GM12878 (cell line): ENCODE results near the gene FGFR2. TPM values are rescaled to one million over a fixed set of nuclear protein-coding genes. Genes with fewer than 3 reads are reported as not detected.

Experiments
- ATAC-seq: fragments of 200-7000 bp; cut with Tn5 transposase; 3 replicates; pipeline ENCODE4 v1.9.1; 2020; ENCODE audit warnings: mild to moderate bottlenecking, moderate library complexity
- BruUV-seq: library from RNA; stranded (reverse); fragments of 400-500 nt; replicated peaks from 2 replicates; lab custom pipeline; 2021; lab: Mats Ljungman, UMichigan
- CTCF ChIA-PET: fragments of 300-600 bp; sonication (Branson Sonifier 250); formaldehyde crosslinking; extraction: SDS; loops from one replicate; lab custom pipeline; 2021; ENCODE audit warnings: inconsistent platforms; lab: Yijun Ruan, JAX
- POLR2A ChIA-PET: fragments of 350-600 bp; formaldehyde crosslinking; extraction: SDS; loops from one replicate; lab custom pipeline; 2021; ENCODE audit warnings: inconsistent platforms; lab: Charles Lee
- RAD21 ChIA-PET: fragments of 300-600 bp; sonication (Branson Sonifier 250); formaldehyde crosslinking; loops from one replicate; lab custom pipeline; 2023; ENCODE audit warnings: antibody characterized with exemption; ENCODE audit not compliant: unreplicated experiment; lab: Charles Lee
- SMC1A ChIA-PET: fragments of 300-600 bp; sonication (Branson Sonifier 250); formaldehyde crosslinking; loops from one replicate; lab custom pipeline; 2023; ENCODE audit not compliant: unreplicated experiment, uncharacterized antibody; lab: Charles Lee
- DNase-seq: peaks from one replicate; pipeline ENCODE4 v3.0.0-alpha.2; 2011; ENCODE audit warnings: low read depth, low spot score
- FAIRE-seq: peaks from 3 replicates; lab custom pipeline; 2011; peaks lifted over from hg19 to GRCh38; lab: Jason Lieb, UNC
- H2AFZ ChIP-seq: 2 replicates; pipeline ENCODE4 v1.6.0; 2011; ENCODE audit warnings: low read depth, low read length, control low read depth; ENCODE audit not compliant: control insufficient read depth
- H3K27ac ChIP-seq: 2 replicates; pipeline ENCODE4 v1.5.1; 2011; ENCODE audit warnings: control low read depth; ENCODE audit not compliant: control insufficient read depth, insufficient read depth
- H3K27me3 ChIP-seq, 2 experiments: replicated peaks in 1 of 2; 2 replicates each; pipeline versions ENCODE4 v1.6.0 to v1.6.1; 2011; ENCODE audit warnings: low read length in 1 of 2; ENCODE audit not compliant: control insufficient read depth in 2 of 2, insufficient read depth in 2 of 2
- H3K36me3 ChIP-seq, 2 experiments: 2 replicates each; pipeline ENCODE4 v1.5.1; 2011; ENCODE audit warnings: low read length in 1 of 2; ENCODE audit not compliant: control insufficient read depth in 2 of 2, insufficient read depth in 2 of 2
- H3K4me1 ChIP-seq: 2 replicates; pipeline ENCODE4 v1.6.1; 2011; ENCODE audit warnings: mild to moderate bottlenecking, low read length, moderate library complexity, mixed read lengths; ENCODE audit not compliant: control insufficient read depth, insufficient read depth
- H3K4me2 ChIP-seq: 2 replicates; pipeline ENCODE4 v1.6.0; 2011; ENCODE audit warnings: control low read depth; ENCODE audit not compliant: control insufficient read depth, insufficient read depth
- H3K4me3 ChIP-seq: fragments of 200-600 bp; sonication (generic); 2 replicates; pipeline ENCODE4 v1.5.1; 2016
- H3K79me2 ChIP-seq: 2 replicates; pipeline ENCODE4 v1.6.0; 2011; ENCODE audit warnings: low read length; ENCODE audit not compliant: control insufficient read depth, insufficient read depth
- H3K9ac ChIP-seq: 2 replicates; pipeline ENCODE4 v1.8.0; 2011; ENCODE audit warnings: low read length, control low read depth, mixed read lengths; ENCODE audit not compliant: control insufficient read depth, insufficient read depth
- H3K9me3 ChIP-seq: replicated peaks from 3 replicates; pipeline ENCODE4 v1.5.1; 2011; ENCODE audit warnings: mild to moderate bottlenecking, low read length; ENCODE audit not compliant: control insufficient read depth, insufficient read depth
- H4K20me1 ChIP-seq: 2 replicates; pipeline ENCODE4 v1.6.0; 2011; ENCODE audit not compliant: control insufficient read depth, insufficient read depth
- ASH2L ChIP-seq: fragments of 300-600, 200-600 bp; sonication (generic); IDR thresholded peaks from 2 replicates; pipeline ENCODE4 v1.6.1; 2017; ENCODE audit warnings: low read depth, mild to moderate bottlenecking, borderline replicate concordance
- CHD1 ChIP-seq: IDR thresholded peaks from 2 replicates; pipeline ENCODE4 v1.6.1; 2012; ENCODE audit warnings: low read depth, low read length, improper control_type of control experiment
- CUX1 ChIP-seq: IDR thresholded peaks from 2 replicates; pipeline ENCODE4 v1.6.1; 2012; ENCODE audit warnings: improper control_type of control experiment, low read depth, low read length; ENCODE audit not compliant: insufficient replicate concordance
- EED ChIP-seq: sonication (generic); IDR thresholded peaks from 2 replicates; pipeline ENCODE4 v1.6.1; 2016; ENCODE audit warnings: antibody characterized with exemption, low read depth
- FOXK2 ChIP-seq: fragments of 450-650 bp; IDR thresholded peaks from 2 replicates; pipeline ENCODE4 v1.6.1; 2017; ENCODE audit warnings: mild to moderate bottlenecking, moderate library complexity
- JUNB ChIP-seq: IDR thresholded peaks from 2 replicates; pipeline ENCODE4 v1.6.1; 2016; ENCODE audit warnings: antibody characterized with exemption, mild to moderate bottlenecking
- KDM1A ChIP-seq: fragments of 200-600 bp; sonication (generic); IDR thresholded peaks from 2 replicates; pipeline ENCODE4 v1.6.1; 2016; ENCODE audit warnings: borderline replicate concordance
- WRNIP1 ChIP-seq: IDR thresholded peaks from 2 replicates; pipeline ENCODE4 v1.6.1; 2011; ENCODE audit warnings: low read depth, low read length, improper control_type of control experiment, borderline replicate concordance
- YY1 ChIP-seq: IDR thresholded peaks from 2 replicates; pipeline ENCODE4 v1.6.1; 2011; ENCODE audit warnings: low read depth, mild to moderate bottlenecking, low read length
- ZBTB40 ChIP-seq: fragments of 450-650 bp; IDR thresholded peaks from 2 replicates; pipeline ENCODE4 v1.6.1; 2016; ENCODE audit warnings: mild to moderate bottlenecking, moderate library complexity, borderline replicate concordance
- ZZZ3 ChIP-seq: IDR thresholded peaks from 2 replicates; pipeline ENCODE4 v1.6.1; 2011; ENCODE audit warnings: low read depth; ENCODE audit not compliant: control insufficient read depth, insufficient read length
- WGBS: methylation state at CpG from one replicate; pipeline ENCODE4 v1.1.6; 2016; ENCODE audit warnings: low lambda C conversion rate; ENCODE audit not compliant: insufficient replicate concordance, insufficient coverage; ENCODE audit errors: missing lambda C conversion rate; 5-methylcytosine and 5-hydroxymethylcytosine counted together
- in situ Hi-C: fragments of 300-500 bp; cut with MboI; formaldehyde crosslinking; loops from 9 replicates; pipeline ENCODE4 v1.14.3; 2018; ENCODE audit warnings: mixed read lengths
- intact Hi-C: fragments of 100-400 bp; cut with micrococcal nuclease; formaldehyde crosslinking; loops from one replicate; pipeline ENCODE4 v1.14.2; 2022; ENCODE audit not compliant: unreplicated experiment
- polyA plus RNA-seq, 11 experiments: library from polyadenylated mRNA; depleted of rRNA in 4 of 11; unstranded in 6 of 11; stranded (reverse) in 5 of 11; fragments of >200 nt; fragmentation: Nextera tagmentation in 4 of 11; fragmentation: Illumina TruSeq in 1 of 11; extraction: Ambion mirVana in 4 of 11; extraction: Trizol in 1 of 11; gene quantifications; 1 replicate in 1 of 11; 2 replicates in 10 of 11; pipeline versions ENCODE4 v1.2.1 to v1.2.3, GENCODE V29; 2011 to 2016; ENCODE audit warnings: inconsistent platforms in 2 of 11, missing spikeins in 2 of 11, low read depth in 1 of 11
- total RNA-seq, 4 experiments: library from RNA; depleted of rRNA in 3 of 4; stranded (reverse); fragments of >200 nt in 3 of 4; fragmentation: Illumina TruSeq in 1 of 4; extraction: Trizol in 1 of 4; gene quantifications; 2 replicates each; pipeline versions ENCODE4 v1.2.1 to v1.2.3, GENCODE V29; 2013 to 2021
- TF ChIP-seq, protein P1 (sequence below): fragments of 450-650 bp; IDR thresholded peaks from 2 replicates; pipeline ENCODE4 v1.6.1; 2017; ENCODE audit warnings: antibody characterized with exemption, mild to moderate bottlenecking, moderate library complexity

FGFR2 gene
- total and polyA plus RNA-seq, 10 of the 15 experiments (the other 5 are each of a cell fraction or from before 2014, with no cell fraction given), result 0.04 to 0.15 TPM; not detected in 8

DNA sequence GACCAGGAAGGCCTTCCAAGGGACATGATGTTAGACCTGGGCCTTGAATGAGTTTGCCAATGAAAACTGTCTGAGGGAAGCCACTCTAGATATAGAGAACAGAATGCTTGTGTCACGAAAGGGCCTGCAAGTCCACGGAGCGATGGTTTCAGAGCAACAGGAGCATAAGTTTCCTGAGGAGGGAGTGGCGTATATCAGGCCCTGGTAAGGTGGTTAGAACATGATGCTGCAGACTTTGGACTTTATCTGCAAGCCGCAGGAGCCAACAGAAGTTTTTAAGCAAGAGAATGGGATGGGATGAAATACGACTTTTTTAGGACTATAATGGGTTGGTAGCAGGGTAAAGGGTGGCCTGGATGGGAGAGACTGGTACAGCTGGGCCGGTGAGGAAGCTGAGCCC lies 136.0 kb downstream of the FGFR2 start:
- 34% methylated on average over 7 of the region's 7 CpGs for WGBS
- Histone ChIP-seq H3K79me2 (no peaks in the 10 kb centered on the region), H3K9ac (no peak overlapping the region), H3K36me3 (no peaks in the 10 kb centered on the region), H3K27ac (no peak overlapping the region), H4K20me1 (no peaks in the 10 kb centered on the region), H3K4me2 (no peak overlapping the region), H3K4me3 (no peak overlapping the region), H2AFZ (no peak overlapping the region), H3K4me1 (no peaks in the 10 kb centered on the region), H3K27me3 (no peaks in the 10 kb centered on the region), H3K9me3 (no peaks in the 10 kb centered on the region)
- DNase-seq (no peak), ATAC-seq (no peak), FAIRE-seq (no peak)
- in situ Hi-C loops, result no loop called here
- CTCF ChIA-PET, result no interaction called here
- BruUV-seq, result no TSS peak
- intact Hi-C loops, result no loop called here
- POLR2A ChIA-PET, result no interaction called here
- RAD21 ChIA-PET, result no interaction called here
- SMC1A ChIA-PET, result no interaction called here
- TF ChIP-seq ASH2L (no peak), CUX1 (no peak), YY1 (no peak), ZZZ3 (no peak), KDM1A (no peak), CHD1 (no peak), EED (no peak), WRNIP1 (no peak), FOXK2 (no peak), ZBTB40 (no peak), JUNB (no peak)
- TF ChIP-seq, protein P1, sequence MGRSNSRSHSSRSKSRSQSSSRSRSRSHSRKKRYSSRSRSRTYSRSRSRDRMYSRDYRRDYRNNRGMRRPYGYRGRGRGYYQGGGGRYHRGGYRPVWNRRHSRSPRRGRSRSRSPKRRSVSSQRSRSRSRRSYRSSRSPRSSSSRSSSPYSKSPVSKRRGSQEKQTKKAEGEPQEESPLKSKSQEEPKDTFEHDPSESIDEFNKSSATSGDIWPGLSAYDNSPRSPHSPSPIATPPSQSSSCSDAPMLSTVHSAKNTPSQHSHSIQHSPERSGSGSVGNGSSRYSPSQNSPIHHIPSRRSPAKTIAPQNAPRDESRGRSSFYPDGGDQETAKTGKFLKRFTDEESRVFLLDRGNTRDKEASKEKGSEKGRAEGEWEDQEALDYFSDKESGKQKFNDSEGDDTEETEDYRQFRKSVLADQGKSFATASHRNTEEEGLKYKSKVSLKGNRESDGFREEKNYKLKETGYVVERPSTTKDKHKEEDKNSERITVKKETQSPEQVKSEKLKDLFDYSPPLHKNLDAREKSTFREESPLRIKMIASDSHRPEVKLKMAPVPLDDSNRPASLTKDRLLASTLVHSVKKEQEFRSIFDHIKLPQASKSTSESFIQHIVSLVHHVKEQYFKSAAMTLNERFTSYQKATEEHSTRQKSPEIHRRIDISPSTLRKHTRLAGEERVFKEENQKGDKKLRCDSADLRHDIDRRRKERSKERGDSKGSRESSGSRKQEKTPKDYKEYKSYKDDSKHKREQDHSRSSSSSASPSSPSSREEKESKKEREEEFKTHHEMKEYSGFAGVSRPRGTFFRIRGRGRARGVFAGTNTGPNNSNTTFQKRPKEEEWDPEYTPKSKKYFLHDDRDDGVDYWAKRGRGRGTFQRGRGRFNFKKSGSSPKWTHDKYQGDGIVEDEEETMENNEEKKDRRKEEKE, result no peak
